GM12873 (cell line): ENCODE results near the gene DAO.

Experiments
- CTCF ChIP-seq: IDR thresholded peaks from 2 replicates; pipeline ENCODE4 v1.5.1; 2012; ENCODE audit warnings: low read depth, mild to moderate bottlenecking, moderate library complexity, low read length, control low read depth; ENCODE audit not compliant: insufficient read depth; ENCODE audit errors: missing control alignments

Gene DAO

GRCh38 chr12:108940138-108940537 is 60.2 kb downstream of the DAO start:
- TF ChIP-seq CTCF: no peak

GRCh38 chr12:108947097-108947496 is 67.2 kb downstream of the DAO start:
- no peak for TF ChIP-seq CTCF

GRCh38 chr12:108948367-108948766 is 68.5 kb downstream of the DAO start:
- TF ChIP-seq CTCF: no peak

GRCh38 chr12:108949976-108950375 is 70.1 kb downstream of the DAO start:
- no peak for TF ChIP-seq CTCF
